Panc1 (cell line): ENCODE measurements around the gene RRAS2. TPM values are rescaled to one million over a fixed set of nuclear protein-coding genes. Genes with fewer than 3 reads are reported as not detected.

Experiments used
- ATAC-seq: fragments of 200-7000 bp; cut with Tn5 transposase; 2 replicates; pipeline ENCODE4 v1.9.1; 2020; ENCODE audit warnings: mild to moderate bottlenecking, moderate library complexity
- BruUV-seq: library from RNA; stranded (reverse); fragments of 400-500 nt; replicated peaks from 2 replicates; lab custom pipeline; 2021; lab: Mats Ljungman, UMichigan
- CTCF ChIA-PET: fragments of 300-600 bp; sonication (Branson Sonifier 250); formaldehyde crosslinking; loops from one replicate; lab custom pipeline; 2022; ENCODE audit warnings: antibody characterized with exemption; lab: Charles Lee
- POLR2A ChIA-PET: fragments of 300-600 bp; sonication (Branson Sonifier 250); formaldehyde crosslinking; loops from one replicate; lab custom pipeline; 2022; ENCODE audit warnings: antibody characterized with exemption; lab: Charles Lee
- DNase-seq: peaks from one replicate; pipeline ENCODE4 v3.0.0-alpha.2; 2010; ENCODE audit warnings: low read depth, low spot score
- H3K27ac ChIP-seq: 2 replicates; pipeline ENCODE4 v1.5.1; 2011; ENCODE audit warnings: mild to moderate bottlenecking, low read length, inconsistent platforms
- H3K27me3 ChIP-seq: fragments of 200-500 bp; sonication (Bioruptor generic); 2 replicates; pipeline ENCODE4 v1.6.0; 2014; ENCODE audit warnings: low read length, inconsistent platforms; ENCODE audit not compliant: control insufficient read depth, insufficient read depth
- H3K36me3 ChIP-seq: fragments of 200-500 bp; sonication (Bioruptor generic); 2 replicates; pipeline ENCODE4 v1.5.1; 2014; ENCODE audit warnings: inconsistent platforms, mild to moderate bottlenecking, low read length, moderate library complexity; ENCODE audit not compliant: control insufficient read depth, insufficient read depth
- H3K4me1 ChIP-seq: 2 replicates; pipeline ENCODE4 v1.5.1; 2011; ENCODE audit warnings: inconsistent platforms, mild to moderate bottlenecking, low read length, moderate library complexity; ENCODE audit not compliant: control insufficient read depth, insufficient read depth
- H3K4me3 ChIP-seq, 2 experiments: 2 replicates each; pipeline ENCODE4 v1.5.1; 2011 to 2012; ENCODE audit warnings: low read depth in 2 of 2, low read length in 2 of 2, mild to moderate bottlenecking in 2 of 2, inconsistent platforms in 1 of 2, moderate library complexity in 1 of 2
- H3K9me3 ChIP-seq: fragments of 200-500 bp; sonication (Bioruptor generic); 2 replicates; pipeline ENCODE4 v1.5.1; 2014; ENCODE audit warnings: low read depth, mild to moderate bottlenecking, inconsistent platforms, low read length, moderate library complexity; ENCODE audit not compliant: control insufficient read depth, insufficient read depth
- POLR2AphosphoS5 ChIP-seq: IDR thresholded peaks from 2 replicates; pipeline ENCODE4 v1.6.1; 2012; ENCODE audit warnings: mild to moderate bottlenecking, low read depth, low read length, moderate library complexity
- REST ChIP-seq, 2 experiments: IDR thresholded peaks; 2 replicates each; pipeline ENCODE4 v1.6.1; 2011 to 2012; ENCODE audit warnings: low read depth in 2 of 2, control low read depth in 1 of 2, low read length in 1 of 2, mild to moderate bottlenecking in 1 of 2, moderate library complexity in 1 of 2; ENCODE audit not compliant: insufficient read depth in 1 of 2
- SIN3A ChIP-seq: IDR thresholded peaks from 2 replicates; pipeline ENCODE4 v1.6.1; 2012; ENCODE audit warnings: low read depth, mild to moderate bottlenecking, low read length, moderate library complexity, borderline replicate concordance; ENCODE audit not compliant: insufficient read depth
- TCF7L2 ChIP-seq: IDR thresholded peaks from 2 replicates; pipeline ENCODE4 v1.6.1; 2011; ENCODE audit warnings: mild to moderate bottlenecking, low read depth, low read length, inconsistent platforms
- in situ Hi-C: cut with HindIII; loops from 2 replicates; pipeline ENCODE4 v1.10.0; 2016; ENCODE audit warnings: low sequenced_read_pairs, low pct_unique_long_range_greater_than_20kb
- intact Hi-C: fragments of 100-400 bp; cut with micrococcal nuclease; formaldehyde crosslinking; loops from one replicate; pipeline ENCODE4 v1.10.0; 2022; ENCODE audit not compliant: unreplicated experiment
- total RNA-seq: library from RNA; stranded (reverse); gene quantifications from one replicate; pipeline ENCODE4 v1.2.1, GENCODE V29; 2021; ENCODE audit not compliant: unreplicated experiment
- TF ChIP-seq, protein P1 (sequence below): fragments of 450-650 bp; IDR thresholded peaks from 2 replicates; pipeline ENCODE4 v1.5.1; 2017; ENCODE audit warnings: mild to moderate bottlenecking

Gene RRAS2
- total RNA-seq, 1 experiment from 2014 or later = 58.4 TPM

- TF ChIP-seq, protein P1, sequence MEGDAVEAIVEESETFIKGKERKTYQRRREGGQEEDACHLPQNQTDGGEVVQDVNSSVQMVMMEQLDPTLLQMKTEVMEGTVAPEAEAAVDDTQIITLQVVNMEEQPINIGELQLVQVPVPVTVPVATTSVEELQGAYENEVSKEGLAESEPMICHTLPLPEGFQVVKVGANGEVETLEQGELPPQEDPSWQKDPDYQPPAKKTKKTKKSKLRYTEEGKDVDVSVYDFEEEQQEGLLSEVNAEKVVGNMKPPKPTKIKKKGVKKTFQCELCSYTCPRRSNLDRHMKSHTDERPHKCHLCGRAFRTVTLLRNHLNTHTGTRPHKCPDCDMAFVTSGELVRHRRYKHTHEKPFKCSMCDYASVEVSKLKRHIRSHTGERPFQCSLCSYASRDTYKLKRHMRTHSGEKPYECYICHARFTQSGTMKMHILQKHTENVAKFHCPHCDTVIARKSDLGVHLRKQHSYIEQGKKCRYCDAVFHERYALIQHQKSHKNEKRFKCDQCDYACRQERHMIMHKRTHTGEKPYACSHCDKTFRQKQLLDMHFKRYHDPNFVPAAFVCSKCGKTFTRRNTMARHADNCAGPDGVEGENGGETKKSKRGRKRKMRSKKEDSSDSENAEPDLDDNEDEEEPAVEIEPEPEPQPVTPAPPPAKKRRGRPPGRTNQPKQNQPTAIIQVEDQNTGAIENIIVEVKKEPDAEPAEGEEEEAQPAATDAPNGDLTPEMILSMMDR = peak; percentile 42; the same call in 1 of the 2 replicates
- no peak for TF ChIP-seq SIN3A
- no peaks in the 10 kb centered on the region for H3K9me3 ChIP-seq
- no peaks in the 10 kb centered on the region for H3K36me3 ChIP-seq
- H3K27ac ChIP-seq = no peak overlapping the region
- ATAC-seq (no peak), DNase-seq (no peak)
- no peaks in the 10 kb centered on the region for H3K27me3 ChIP-seq
- intact Hi-C loops = no loop called here
- POLR2A ChIA-PET = no interaction called here
- CTCF ChIA-PET = interaction anchor here (0.6 to 1.4 kb wide), 4 partner anchors 8 to 110 kb away, joined by 3 to 5 read pairs (median 3); no protein-coding TSS in a partner anchor
- H3K4me1 ChIP-seq = peaks cover 26% of the 10 kb centered on the region
- no TSS peak for BruUV-seq
- in situ Hi-C loops = no loop called here
- no peak overlapping the region for H3K4me3 ChIP-seq
These were observed 50.0 kb downstream of the RRAS2 start for GRCh38 chr11:14308897-14309387.

DNA sequence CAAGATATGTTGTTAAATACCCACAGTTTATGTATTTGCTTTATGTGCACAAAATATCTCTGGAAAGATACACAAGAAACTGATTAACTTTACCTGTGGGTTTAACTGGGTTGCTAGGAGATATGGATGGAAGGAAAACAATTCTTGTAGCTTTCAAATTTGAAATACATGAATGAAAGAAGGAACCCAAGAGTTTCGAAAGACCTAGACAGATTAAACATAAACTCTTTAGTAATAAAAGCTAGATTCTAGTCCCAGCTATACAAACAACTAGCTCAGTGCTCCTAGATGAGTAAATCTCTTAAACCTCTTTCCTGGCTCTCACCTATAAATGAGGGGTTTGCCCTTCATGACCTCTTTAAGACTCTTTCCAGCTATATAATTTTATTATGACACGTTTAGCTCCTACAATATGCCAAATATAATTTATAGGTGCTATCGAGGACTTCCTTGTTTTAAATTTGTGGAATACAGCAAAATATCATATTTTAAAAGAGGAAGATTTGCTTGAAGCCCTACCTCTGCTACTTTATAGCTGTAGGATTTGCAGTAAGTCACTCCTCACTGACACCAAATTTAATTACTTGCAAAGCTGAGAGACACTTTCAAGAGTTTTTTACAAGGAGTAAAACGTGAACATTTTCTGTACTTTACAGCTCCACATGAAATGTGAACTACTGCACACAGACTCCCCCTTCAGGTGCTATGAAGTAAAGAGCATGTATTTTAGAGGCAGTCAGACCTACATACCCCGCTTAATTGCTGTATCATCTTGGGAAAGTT is 50.7 kb downstream of the RRAS2 start:
- H3K27me3 ChIP-seq = no peaks in the 10 kb centered on the region
- H3K36me3 ChIP-seq = no peaks in the 10 kb centered on the region
- no peaks in the 10 kb centered on the region for H3K9me3 ChIP-seq
- DNase-seq = no peak
- CTCF ChIA-PET = interaction anchor here (0.6 to 1.4 kb wide), 4 partner anchors 10 to 110 kb away, joined by 3 to 5 read pairs (median 3); no protein-coding TSS in a partner anchor
- H3K4me1 ChIP-seq = peaks cover 23% of the 10 kb centered on the region
- ATAC-seq = peak; percentile 75
- no TSS peak for BruUV-seq
- POLR2A ChIA-PET = no interaction called here
- H3K27ac ChIP-seq = no peak overlapping the region
- intact Hi-C loops (no loop called here), in situ Hi-C loops (no loop called here)
- TF ChIP-seq, protein P1 = peak; percentile 68; the same call in 1 of the 2 replicates
- TF ChIP-seq POLR2AphosphoS5 = no peak
- no peak overlapping the region for H3K4me3 ChIP-seq

- ChIA-PET CTCF (no interaction called here), POLR2A (no interaction called here)
- no peak for DNase-seq
- Histone ChIP-seq H3K9me3 (no peaks in the 10 kb centered on the region), H3K4me3 (no peak overlapping the region), H3K27ac (no peak overlapping the region), H3K4me1 (peaks cover 16% of the 10 kb centered on the region), H3K27me3 (no peaks in the 10 kb centered on the region), H3K36me3 (no peaks in the 10 kb centered on the region)
- in situ Hi-C loops (no loop called here), intact Hi-C loops (no loop called here)
- TF ChIP-seq TCF7L2 (no peak), REST (IDR thresholded peaks at IDR 0.05; ENCODE audit: insufficient read depth in 1 of 2, low read depth in 2 of 2, low read length in 1 of 2) (no peak), SIN3A (no peak), POLR2AphosphoS5 (no peak)
- TF ChIP-seq, protein P1 = peak; percentile 36
- BruUV-seq = no TSS peak
- ATAC-seq = peak; percentile 44; the same call in 1 of the 2 replicates
These were observed 52.5 kb downstream of the RRAS2 start for GRCh38 chr11:14306481-14306880.
